ENCODE measurements around the gene SRGAP1.

- TF ChIP-seq CTCF (IDR thresholded peaks at IDR 0.05) (no peak), POLR2AphosphoS5 (IDR thresholded peaks at IDR 0.05; ENCODE audit: insufficient read depth in 1 of 2, low read depth in 1 of 2) (no peak), POLR2A (IDR thresholded peaks at IDR 0.05) (no peak)
Observed at GRCh38 chr12:63998584-63998983, 154.1 kb downstream of the SRGAP1 start.

All from vagina (tissue), 2 donors.